ENCODE measurements around the gene INPP5B. TPM values are rescaled to one million over a fixed set of nuclear protein-coding genes. Genes with fewer than 3 reads are reported as not detected.

The INPP5B gene
- total and polyA plus RNA-seq, 7 donors: 5.1 to 34.1 (median 29.0) TPM

DNA sequence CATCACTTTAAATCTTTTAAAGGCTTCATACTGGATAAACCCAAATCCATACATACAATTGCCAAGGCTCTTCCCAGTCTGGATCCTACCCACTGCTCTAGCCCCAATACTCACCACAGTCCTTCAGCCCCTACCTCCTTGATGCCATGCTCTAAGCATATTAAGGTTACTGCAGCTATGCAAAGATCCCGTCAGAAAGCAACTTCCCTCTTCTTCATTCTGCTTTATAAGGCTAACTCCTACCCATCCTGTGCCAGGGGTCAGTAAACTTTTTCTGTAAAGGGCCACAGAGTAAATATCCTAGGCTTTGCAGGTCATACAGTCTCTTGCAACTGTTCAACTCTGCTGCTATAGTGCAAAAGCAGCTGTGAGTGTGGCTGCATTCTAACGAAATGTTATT is 53.2 kb downstream of the INPP5B start:
- intact Hi-C loops (cut with DNase I): no loop called here
- H3K27ac ChIP-seq: no peak overlapping the region
- TF ChIP-seq, protein P1, sequence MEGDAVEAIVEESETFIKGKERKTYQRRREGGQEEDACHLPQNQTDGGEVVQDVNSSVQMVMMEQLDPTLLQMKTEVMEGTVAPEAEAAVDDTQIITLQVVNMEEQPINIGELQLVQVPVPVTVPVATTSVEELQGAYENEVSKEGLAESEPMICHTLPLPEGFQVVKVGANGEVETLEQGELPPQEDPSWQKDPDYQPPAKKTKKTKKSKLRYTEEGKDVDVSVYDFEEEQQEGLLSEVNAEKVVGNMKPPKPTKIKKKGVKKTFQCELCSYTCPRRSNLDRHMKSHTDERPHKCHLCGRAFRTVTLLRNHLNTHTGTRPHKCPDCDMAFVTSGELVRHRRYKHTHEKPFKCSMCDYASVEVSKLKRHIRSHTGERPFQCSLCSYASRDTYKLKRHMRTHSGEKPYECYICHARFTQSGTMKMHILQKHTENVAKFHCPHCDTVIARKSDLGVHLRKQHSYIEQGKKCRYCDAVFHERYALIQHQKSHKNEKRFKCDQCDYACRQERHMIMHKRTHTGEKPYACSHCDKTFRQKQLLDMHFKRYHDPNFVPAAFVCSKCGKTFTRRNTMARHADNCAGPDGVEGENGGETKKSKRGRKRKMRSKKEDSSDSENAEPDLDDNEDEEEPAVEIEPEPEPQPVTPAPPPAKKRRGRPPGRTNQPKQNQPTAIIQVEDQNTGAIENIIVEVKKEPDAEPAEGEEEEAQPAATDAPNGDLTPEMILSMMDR (IDR thresholded peaks at IDR 0.05): no peak
- TF ChIP-seq EP300 (IDR thresholded peaks at IDR 0.05) (no peak), POLR2A (IDR thresholded peaks at IDR 0.05) (no peak), POLR2AphosphoS5 (IDR thresholded peaks at IDR 0.05) (no peak)

DNA sequence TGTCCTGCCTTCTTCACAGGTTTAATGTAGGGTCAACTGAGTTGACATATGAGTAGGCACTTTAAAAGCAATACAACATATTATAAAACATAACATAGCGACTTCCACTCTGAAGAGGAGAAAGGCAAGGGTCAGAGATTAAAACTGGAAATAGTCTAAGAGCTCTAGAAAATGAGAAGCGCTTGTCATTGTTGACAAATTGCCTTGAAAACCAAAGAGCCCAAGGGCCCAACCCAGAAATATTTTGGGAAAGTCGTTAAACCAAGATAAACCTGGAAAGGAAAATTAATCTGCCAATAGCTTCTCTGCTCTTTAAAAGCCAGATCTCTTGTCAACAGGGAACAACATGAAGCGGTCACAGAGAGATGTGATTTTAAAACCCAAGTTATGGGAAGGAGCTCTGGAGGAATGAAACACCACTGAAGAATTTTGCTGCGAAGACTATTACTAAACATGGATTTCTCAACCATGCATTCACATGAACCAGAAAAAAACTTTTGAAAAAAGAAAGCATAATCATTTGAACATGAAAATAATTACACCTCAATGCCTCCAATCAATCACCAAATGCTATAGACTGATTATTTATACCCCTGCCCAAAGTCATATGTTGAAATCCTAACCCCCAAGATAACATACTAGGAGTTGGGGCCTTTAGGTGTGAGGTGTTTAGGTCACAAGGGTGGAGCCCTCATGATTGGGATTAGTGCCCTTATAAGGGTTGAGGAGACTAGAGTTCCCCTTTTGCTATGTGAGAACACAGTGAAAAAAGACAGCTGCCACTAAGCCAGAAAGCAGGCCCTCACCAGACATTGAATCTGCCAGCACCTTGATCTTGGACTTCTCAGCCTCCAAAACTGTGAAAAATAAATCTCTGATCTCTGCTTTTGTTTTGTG is 54.5 kb downstream of the INPP5B start:
- intact Hi-C loops (cut with DNase I): no loop called here
- WGBS, 2 donors: 84% methylated on average over 5 of the region's 5 CpGs
- TF ChIP-seq, protein P1 (IDR thresholded peaks at IDR 0.05): no peak
- no peak for TF ChIP-seq POLR2AphosphoS5 (IDR thresholded peaks at IDR 0.05)
- TF ChIP-seq EP300 (IDR thresholded peaks at IDR 0.05): no peak
- TF ChIP-seq POLR2A (IDR thresholded peaks at IDR 0.05): no peak
- no peak for DNase-seq
- H3K4me3 ChIP-seq: no peak overlapping the region
- H3K27me3 ChIP-seq: no peaks in the 10 kb centered on the region
- peaks cover 10 to 39% (median 24%) of the 10 kb centered on the region in 4 donors for H3K36me3 ChIP-seq
- no peak overlapping the region for H3K27ac ChIP-seq
- no peaks in the 10 kb centered on the region for H3K4me1 ChIP-seq
- H3K9me3 ChIP-seq: no peaks in the 10 kb centered on the region

More for the DNA sequence above, 53.2 kb downstream of the INPP5B start:
- no peak for DNase-seq
- H3K9me3 ChIP-seq: no peaks in the 10 kb centered on the region
- H3K36me3 ChIP-seq: peaks cover 8 to 26% (median 12%) of the 10 kb centered on the region in 4 donors
- no peaks in the 10 kb centered on the region for H3K27me3 ChIP-seq
- H3K4me3 ChIP-seq: no peak overlapping the region
- H3K4me1 ChIP-seq: no peaks in the 10 kb centered on the region
- WGBS, 2 donors: 88 to 93% methylated on average over 2 of the region's 2 CpGs

DNA sequence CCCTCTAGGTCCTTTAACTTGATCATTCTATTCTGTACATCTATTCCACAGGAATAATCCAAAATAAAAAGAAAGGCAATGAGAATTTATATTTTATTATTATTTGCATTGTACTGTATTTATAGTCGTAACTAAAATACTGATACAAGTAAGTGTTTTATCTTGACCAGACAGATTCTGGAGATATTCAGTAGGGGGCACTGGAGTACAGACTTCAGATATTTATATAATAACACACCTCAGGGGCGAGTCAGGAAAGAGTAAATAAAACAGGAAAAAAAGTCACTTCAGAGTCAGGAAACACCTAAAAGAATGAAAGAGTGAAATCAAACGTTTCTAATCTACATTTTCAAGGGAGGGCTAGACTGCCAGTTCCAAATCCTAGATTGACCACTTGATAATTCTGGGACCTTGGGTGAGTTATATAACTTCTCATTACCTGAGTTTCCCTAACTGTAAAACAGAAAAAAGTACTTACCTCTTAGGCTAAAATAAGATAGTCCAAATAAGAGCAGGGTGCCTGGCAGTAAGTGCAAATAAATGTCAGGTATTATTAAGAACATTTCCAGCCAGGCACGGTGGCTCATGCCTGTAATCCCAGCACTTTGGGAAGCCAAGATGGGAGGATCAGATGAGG is 56.4 kb downstream of the INPP5B start:
- intact Hi-C loops (cut with DNase I): no loop called here
- Histone ChIP-seq H3K27me3 (no peaks in the 10 kb centered on the region), H3K36me3 (peaks cover 12 to 58% (median 42%) of the 10 kb centered on the region in 4 donors), H3K4me1 (no peaks in the 10 kb centered on the region), H3K27ac (peak overlapping the region in 1 of 4 donors; percentile 13), H3K4me3 (no peak overlapping the region), H3K9me3 (no peaks in the 10 kb centered on the region)
- 17 to 38% methylated on average over 4 of the region's 4 CpGs for WGBS, 2 donors
- TF ChIP-seq, protein P1 (IDR thresholded peaks at IDR 0.05): peak in 2 of 4 experiments; percentile 23 to 33
- no peak for TF ChIP-seq EP300 (IDR thresholded peaks at IDR 0.05)
- no peak for DNase-seq

DNA sequence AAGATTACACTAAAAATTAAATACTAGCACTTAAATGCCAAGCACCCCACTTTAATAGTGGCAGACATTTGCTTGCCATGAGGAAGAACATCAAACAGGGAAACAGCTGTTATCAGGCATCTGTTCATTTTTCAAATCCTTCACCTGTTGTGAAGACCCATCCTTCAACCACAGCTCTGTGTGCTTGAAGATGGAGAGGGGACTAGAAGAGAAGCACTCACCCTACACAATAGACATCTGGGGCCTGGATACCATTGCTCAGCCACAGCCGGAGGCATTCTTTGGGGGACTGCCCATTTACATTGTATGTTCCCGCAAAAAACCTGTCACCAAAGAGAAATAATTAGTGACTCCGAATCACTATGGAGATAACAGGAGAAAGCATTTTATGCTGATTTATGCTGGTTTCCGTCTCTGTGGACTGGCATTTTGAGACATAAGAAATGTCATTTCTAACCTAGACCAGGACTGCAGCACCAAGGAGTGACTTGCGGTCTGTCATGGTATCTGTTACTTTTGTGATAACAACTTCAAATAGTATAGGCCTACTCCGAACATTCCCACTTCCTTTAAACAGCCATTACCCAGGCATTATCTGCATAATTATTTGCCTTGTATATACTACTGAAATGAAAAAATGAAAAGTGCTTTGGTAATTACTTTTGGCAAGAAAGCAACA is 58.7 kb downstream of the INPP5B start:
- Histone ChIP-seq H3K27me3 (no peaks in the 10 kb centered on the region), H3K9me3 (no peaks in the 10 kb centered on the region), H3K4me1 (no peaks in the 10 kb centered on the region), H3K4me3 (no peak overlapping the region), H3K36me3 (peaks cover 14 to 81% (median 55%) of the 10 kb centered on the region in 4 donors), H3K27ac (no peak overlapping the region)
- TF ChIP-seq EP300 (IDR thresholded peaks at IDR 0.05): no peak
- TF ChIP-seq, protein P1 (IDR thresholded peaks at IDR 0.05): no peak
- no peak for TF ChIP-seq POLR2A (IDR thresholded peaks at IDR 0.05)
- no peak for TF ChIP-seq POLR2AphosphoS5 (IDR thresholded peaks at IDR 0.05)
- 95 to 98% methylated on average over 6 of the region's 6 CpGs for WGBS, 2 donors
- DNase-seq: no peak
- intact Hi-C loops (cut with DNase I): no loop called here
